ENCODE results near the gene PPP6R3.

DNA sequence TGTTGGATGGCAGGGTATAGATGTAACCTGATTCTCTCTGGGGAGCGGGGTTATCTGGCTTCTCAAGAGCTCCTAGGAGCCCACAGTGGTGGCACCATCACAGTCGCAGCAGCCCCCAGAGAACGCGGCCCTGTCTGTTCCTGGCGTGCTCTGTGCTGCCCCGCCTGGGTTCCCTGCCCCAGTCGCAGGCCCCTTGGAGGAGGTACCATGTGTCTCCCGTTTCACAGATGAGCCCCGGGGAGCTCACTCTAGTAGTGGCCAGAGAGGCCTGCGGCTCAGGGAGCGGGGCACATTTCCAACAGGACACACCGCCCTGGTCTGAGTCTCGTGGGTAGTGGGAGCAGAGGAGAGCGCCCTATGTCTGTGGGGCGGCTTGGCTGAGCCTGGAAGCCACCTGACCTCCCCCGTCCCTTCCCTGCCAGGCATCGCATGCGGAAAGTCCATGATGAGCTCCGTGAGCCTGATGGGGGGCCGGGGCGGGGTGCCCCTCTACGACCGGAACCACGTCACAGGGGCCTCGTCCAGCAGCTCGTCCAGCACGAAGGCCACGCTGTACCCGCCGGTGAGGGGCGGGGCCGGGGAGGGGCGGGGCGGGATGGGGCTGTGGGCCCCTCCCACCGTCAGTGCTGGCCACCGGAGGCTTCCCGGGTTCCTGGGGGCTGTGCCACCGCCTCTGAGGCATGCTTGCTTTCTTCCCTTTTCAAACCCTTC is 21.0 kb upstream of the PPP6R3 start:
- no peak for TF ChIP-seq POLR2A (IDR thresholded peaks at IDR 0.05)
- TF ChIP-seq CTCF (IDR thresholded peaks at IDR 0.05), result no peak

All from heart left ventricle (tissue), 13 donors.